Gastrocnemius medialis (tissue), 4 donors: ENCODE data around the gene TBCK.

Experiments used
- CTCF ChIP-seq, 5 experiments: fragments of 450-650 bp in 3 of 5; fragments of 200-600 bp in 2 of 5; sonication (generic) in 2 of 5; IDR thresholded peaks in 4 of 5; conservative IDR thresholded peaks in 1 of 5; 1 replicate in 4 of 5; 2 replicates in 1 of 5; pipeline ENCODE4 v1.5.1; 2016 to 2019; ENCODE audit warnings: antibody characterized with exemption in 5 of 5, mild to moderate bottlenecking in 3 of 5, moderate library complexity in 3 of 5
- POLR2A ChIP-seq, 2 donors: fragments of 450-650 bp; IDR thresholded peaks; one replicate each; pipeline ENCODE4 v1.6.1; 2017; ENCODE audit warnings: antibody characterized with exemption in 2 of 2, mild to moderate bottlenecking in 2 of 2, moderate library complexity in 2 of 2

GRCh38 chr4:106136777-106137331 is 179.2 kb downstream of the TBCK start:
- TF ChIP-seq CTCF (IDR thresholded peaks at IDR 0.05 in 4 of 5, conservative IDR thresholded peaks at IDR 0.05 in 1 of 5) = no peak
- no peak for TF ChIP-seq POLR2A (IDR thresholded peaks at IDR 0.05)
